GM20000 (cell line): Measurements from ENCODE around the gene SYTL2.

ENCODE experiments used
- DNase-seq: peaks from one replicate; pipeline ENCODE4 v3.0.0; 2012; ENCODE audit warnings: low spot score
- CTCF ChIP-seq: IDR thresholded peaks from 2 replicates; pipeline ENCODE4 v1.5.1; 2012; ENCODE audit warnings: mild to moderate bottlenecking, control low read depth; ENCODE audit errors: extremely low read depth, missing control alignments

The SYTL2 gene

GRCh38 chr11:85809863-85810262, 1.1 kb downstream of the SYTL2 start:
- DNase-seq, result peak; percentile 27

GRCh38 chr11:85809191-85809590, 1.8 kb downstream of the SYTL2 start:
- DNase-seq, result peak; percentile 32
- no peak for TF ChIP-seq CTCF

More at GRCh38 chr11:85809863-85810262, 1.1 kb downstream of the SYTL2 start:
- no peak for TF ChIP-seq CTCF

GRCh38 chr11:85806876-85807275, 4.1 kb downstream of the SYTL2 start:
- no peak for TF ChIP-seq CTCF
- no peak for DNase-seq

- no peak for TF ChIP-seq CTCF
- no peak for DNase-seq
These were observed 4.9 kb downstream of the SYTL2 start for GRCh38 chr11:85806016-85806415.

- no peak for TF ChIP-seq CTCF
- no peak for DNase-seq
These were observed 5.6 kb downstream of the SYTL2 start for GRCh38 chr11:85805387-85805786.

GRCh38 chr11:85803920-85804319, 7.0 kb downstream of the SYTL2 start:
- no peak for DNase-seq
- TF ChIP-seq CTCF, result no peak

GRCh38 chr11:85803303-85803702, 7.6 kb downstream of the SYTL2 start:
- no peak for DNase-seq
- TF ChIP-seq CTCF, result no peak
